ENCODE results near the gene SPATS2. TPM values are rescaled to one million over a fixed set of nuclear protein-coding genes. Genes with fewer than 3 reads are reported as not detected.

SPATS2 gene
- total RNA-seq, 1 donor from 2014 or later: 13.8 TPM

DNA sequence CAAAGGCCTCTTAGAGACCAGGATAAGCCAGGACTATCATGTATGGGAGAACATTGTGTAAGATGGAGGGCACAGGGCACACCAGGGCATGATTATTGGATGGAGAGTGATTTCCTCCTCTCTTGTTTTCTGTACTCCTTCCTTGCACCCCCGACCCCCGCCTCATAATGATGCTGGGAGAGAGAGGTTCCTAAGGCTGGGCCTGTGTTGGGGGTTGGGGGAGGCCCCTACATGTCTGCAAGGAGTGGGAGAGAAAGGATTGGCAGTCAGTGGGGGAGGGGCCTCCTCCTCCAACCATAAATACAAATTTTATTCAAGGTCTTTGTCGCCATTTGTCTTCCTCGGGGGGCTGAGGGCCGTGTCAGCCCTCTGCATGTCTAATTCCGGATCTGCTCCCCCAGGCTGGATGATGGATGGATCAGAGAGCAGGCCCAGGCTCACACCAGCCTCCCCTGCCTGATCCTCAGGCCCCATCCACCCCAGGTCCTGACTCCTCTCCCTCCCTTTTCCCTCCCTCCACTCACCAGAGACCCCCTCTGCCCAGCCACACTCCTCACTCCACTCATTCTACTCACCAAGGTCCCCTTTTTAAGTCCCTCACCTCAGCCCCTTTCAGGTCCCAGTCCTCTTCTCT lies 28.3 kb upstream of the SPATS2 start:
- H3K4me3 ChIP-seq: no peak overlapping the region
- H3K9me3 ChIP-seq: no peaks in the 10 kb centered on the region
- no peak for DNase-seq (ENCODE audit: low spot score in 2 of 2)
- H3K27me3 ChIP-seq: peaks cover 15% of the 10 kb centered on the region
- no peak overlapping the region for H3K27ac ChIP-seq
- peaks cover 11 to 15% of the 10 kb centered on the region in 2 donors for H3K4me1 ChIP-seq
- intact Hi-C loops (cut with DNase I): no loop called here
- TF ChIP-seq, protein P1, sequence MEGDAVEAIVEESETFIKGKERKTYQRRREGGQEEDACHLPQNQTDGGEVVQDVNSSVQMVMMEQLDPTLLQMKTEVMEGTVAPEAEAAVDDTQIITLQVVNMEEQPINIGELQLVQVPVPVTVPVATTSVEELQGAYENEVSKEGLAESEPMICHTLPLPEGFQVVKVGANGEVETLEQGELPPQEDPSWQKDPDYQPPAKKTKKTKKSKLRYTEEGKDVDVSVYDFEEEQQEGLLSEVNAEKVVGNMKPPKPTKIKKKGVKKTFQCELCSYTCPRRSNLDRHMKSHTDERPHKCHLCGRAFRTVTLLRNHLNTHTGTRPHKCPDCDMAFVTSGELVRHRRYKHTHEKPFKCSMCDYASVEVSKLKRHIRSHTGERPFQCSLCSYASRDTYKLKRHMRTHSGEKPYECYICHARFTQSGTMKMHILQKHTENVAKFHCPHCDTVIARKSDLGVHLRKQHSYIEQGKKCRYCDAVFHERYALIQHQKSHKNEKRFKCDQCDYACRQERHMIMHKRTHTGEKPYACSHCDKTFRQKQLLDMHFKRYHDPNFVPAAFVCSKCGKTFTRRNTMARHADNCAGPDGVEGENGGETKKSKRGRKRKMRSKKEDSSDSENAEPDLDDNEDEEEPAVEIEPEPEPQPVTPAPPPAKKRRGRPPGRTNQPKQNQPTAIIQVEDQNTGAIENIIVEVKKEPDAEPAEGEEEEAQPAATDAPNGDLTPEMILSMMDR (IDR thresholded peaks at IDR 0.05): no peak
- H3K36me3 ChIP-seq: no peaks in the 10 kb centered on the region

DNA sequence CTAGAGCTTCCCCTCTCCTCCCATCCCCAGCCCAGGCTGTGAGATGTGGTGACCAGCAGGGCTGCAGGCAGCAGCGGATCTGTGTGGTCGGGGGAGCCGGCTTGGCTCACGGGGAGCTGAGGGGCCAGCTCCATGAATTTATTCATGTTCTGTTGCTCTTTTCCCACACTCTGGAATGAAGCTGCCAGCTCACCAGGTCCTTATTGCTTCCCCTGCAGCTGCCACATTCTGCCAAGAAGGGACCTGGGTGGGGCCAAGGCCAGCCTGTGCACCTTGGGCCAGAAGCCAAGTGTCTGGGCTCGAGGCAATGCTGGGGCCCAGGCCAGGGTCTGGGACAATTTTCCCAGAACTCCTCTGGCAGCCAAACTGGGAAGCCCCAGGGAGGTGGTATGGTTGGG lies 27.8 kb upstream of the SPATS2 start:
- Histone ChIP-seq H3K4me3 (no peak overlapping the region), H3K36me3 (no peaks in the 10 kb centered on the region), H3K9me3 (no peaks in the 10 kb centered on the region), H3K27me3 (peaks cover 17% of the 10 kb centered on the region), H3K27ac (no peak overlapping the region), H3K4me1 (peaks cover 11 to 18% of the 10 kb centered on the region in 2 donors)
- no peak for DNase-seq (ENCODE audit: low spot score in 2 of 2)
- TF ChIP-seq, protein P1 (IDR thresholded peaks at IDR 0.05): no peak
- intact Hi-C loops (cut with DNase I): no loop called here

DNA sequence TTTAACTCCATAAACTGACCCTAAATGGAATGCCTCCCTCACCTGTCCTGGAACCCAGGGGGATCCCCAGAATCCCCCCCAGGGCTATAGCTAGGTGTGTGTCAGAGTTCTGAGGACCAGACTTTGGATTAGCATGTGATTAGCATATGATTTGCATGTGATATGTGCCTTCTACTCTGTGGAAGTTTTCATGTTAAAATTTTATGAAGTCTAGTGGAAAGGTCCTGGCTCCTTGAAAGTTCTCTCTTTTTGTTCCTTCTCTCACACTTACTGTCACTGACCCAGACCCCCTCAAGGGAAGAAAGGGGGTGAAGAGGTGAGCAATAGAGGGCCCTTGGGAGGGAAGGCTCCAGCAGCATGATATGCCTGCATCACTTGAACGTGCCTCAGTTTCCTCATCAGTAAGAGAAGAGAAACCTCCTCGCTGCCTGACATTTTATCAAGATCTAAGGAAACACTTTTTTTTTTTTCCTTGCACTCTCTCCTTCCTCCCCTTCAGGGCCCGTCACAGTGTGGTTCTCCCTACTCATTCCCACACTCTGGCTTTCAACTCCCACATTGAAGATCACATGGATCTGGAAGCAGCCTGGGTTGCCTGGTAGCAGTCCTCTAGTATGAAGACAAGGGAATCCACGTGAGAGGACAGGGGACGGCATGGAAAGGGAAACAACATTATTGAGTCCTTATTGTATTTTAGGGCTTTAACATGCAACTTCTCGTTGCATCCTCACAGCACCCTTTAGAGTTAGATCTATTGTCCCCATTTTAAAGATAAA lies 27.0 kb upstream of the SPATS2 start:
- Histone ChIP-seq H3K4me1 (peaks cover 13 to 23% of the 10 kb centered on the region in 2 donors), H3K36me3 (no peaks in the 10 kb centered on the region), H3K9me3 (no peaks in the 10 kb centered on the region), H3K27me3 (peaks cover 19% of the 10 kb centered on the region), H3K27ac (no peak overlapping the region), H3K4me3 (no peak overlapping the region)
- TF ChIP-seq, protein P1 (IDR thresholded peaks at IDR 0.05): no peak
- intact Hi-C loops (cut with DNase I): loop anchor here (10.0 kb wide), 1 partner anchor 275 kb away; the partner anchor contains the start of genes KMT2D and RHEBL1
- no peak for DNase-seq (ENCODE audit: low spot score in 2 of 2)

DNA sequence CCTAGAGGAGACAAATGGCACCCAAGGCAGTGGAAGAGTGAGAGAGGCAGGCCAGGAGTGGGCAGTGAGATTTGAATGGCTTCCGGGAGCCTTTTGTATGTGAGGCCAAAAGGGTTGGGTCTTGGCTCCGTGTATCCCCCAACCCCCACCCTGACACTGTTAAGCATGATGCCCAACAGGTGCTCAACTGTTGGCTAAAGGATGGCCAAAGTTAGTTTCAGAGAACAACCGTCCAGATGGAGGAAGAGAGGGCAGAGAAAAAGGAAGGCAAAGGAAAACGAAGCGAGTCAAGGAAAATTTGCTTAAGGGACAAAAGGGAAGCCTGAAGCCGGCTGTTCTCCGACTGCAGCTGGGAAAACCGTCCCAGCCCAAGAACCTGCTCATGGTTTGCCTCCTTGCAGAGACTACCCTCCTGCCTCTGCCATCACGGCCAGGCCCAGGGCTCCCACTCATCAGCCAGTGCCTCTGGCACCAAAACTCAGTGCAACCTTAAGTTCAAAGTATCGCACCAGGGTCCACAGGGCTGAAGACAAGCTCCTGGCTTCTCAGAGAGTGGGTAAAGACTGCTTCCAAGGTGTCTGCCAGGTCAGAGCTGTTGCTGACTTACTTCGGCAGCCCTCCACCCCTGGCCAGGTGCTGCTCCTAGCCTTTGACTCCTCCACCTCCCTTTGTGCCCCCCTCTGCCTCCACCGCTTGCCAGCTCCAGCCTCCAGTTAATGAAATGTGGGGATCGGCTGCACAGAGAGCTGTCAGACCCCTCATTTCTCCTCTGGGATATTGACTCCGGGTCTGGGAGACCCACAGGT lies 26.1 kb upstream of the SPATS2 start:
- no peak for DNase-seq (ENCODE audit: low spot score in 2 of 2)
- no peaks in the 10 kb centered on the region for H3K36me3 ChIP-seq
- TF ChIP-seq, protein P1 (IDR thresholded peaks at IDR 0.05): no peak
- no peak overlapping the region for H3K4me3 ChIP-seq
- peaks cover 22 to 32% of the 10 kb centered on the region in 2 donors for H3K4me1 ChIP-seq
- peaks cover 20% of the 10 kb centered on the region for H3K27me3 ChIP-seq
- H3K9me3 ChIP-seq: no peaks in the 10 kb centered on the region
- intact Hi-C loops (cut with DNase I): loop anchor here (10.0 kb wide), 1 partner anchor 276 kb away; the partner anchor contains the start of genes KMT2D and RHEBL1
- no peak overlapping the region for H3K27ac ChIP-seq

DNA sequence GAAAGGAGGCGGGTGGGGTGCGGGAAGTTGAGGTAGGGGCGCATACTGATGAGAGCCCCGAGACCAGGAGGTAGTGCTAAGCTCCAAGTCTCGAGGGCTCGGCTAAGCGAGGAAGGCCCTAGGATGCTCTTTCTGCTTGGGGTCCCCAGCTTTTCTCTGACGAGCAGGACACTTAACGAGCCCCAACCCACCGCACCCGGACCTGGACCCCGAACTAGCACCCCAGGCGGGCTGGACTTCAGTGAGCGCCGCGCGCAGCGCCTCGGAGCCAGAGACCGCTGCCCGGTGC lies 25.5 kb upstream of the SPATS2 start:
- Histone ChIP-seq H3K27ac (no peak overlapping the region), H3K27me3 (peaks cover 15% of the 10 kb centered on the region), H3K4me3 (peak overlapping the region in 1 of 2 donors; percentile 63), H3K4me1 (peaks cover 27 to 37% of the 10 kb centered on the region in 2 donors), H3K36me3 (no peaks in the 10 kb centered on the region), H3K9me3 (no peaks in the 10 kb centered on the region)
- TF ChIP-seq, protein P1 (IDR thresholded peaks at IDR 0.05): no peak
- intact Hi-C loops (cut with DNase I): loop anchor here (10.0 kb wide), 1 partner anchor 277 kb away; the partner anchor contains the start of genes KMT2D and RHEBL1
- no peak for DNase-seq (ENCODE audit: low spot score in 2 of 2)
